Measurements from ENCODE around the gene MDM1.

Gene MDM1

DNA sequence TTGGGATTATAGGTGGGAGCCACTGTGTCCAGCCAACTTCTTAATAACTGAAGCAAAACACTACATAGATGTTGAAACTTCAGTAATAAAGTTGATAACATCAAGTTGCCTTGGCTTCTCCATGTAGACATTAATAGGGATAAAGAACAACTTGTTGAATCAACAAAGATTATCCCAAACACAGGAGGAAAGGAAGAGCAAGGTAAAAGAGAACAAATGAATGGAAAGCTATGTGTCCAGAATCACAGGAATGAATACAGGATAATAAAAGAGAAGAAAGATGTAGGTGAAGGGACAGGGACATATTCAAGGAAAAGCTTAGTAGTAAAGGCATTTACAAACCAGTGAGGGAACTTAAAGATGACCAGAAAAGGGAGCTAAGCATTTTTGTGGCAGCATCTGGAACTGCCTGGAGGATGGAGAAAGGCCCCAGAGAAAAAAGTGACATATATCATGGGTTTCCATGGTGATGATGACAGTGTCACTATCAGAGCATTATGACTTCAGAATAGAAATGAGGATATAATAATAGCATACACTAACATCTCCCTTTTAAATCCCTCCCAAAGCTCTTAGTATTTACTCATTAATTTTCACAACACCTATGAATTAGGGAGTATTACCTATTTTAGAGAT, 24.0 kb upstream of the MDM1 start:
- DNase-seq, result no peak

DNA sequence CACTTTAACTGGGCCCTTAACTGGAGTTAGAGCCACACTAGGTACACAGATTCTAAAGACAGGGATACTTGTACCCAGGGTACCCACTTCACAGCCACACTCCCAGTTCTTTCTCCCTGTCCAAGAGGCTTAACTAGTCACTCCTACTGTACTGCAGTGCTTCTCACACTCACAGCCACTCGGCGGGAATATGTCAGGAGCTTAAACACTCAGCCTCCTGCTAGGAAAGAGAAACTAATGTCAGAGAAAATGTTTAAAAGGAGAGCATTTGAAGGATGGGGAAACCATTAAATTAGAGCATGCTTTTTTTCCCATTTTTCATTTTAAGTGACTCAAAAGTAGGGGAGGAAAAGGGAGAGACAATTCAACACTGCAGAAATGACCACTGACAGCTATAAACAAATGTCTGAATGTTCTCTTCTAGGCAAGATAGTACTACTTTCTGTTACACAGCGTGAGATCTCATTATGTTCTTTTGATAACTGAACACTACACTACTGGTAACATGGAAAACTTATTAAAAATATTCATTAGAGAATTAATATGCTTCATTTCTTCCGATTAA, 22.9 kb upstream of the MDM1 start:
- no peak for DNase-seq

DNA sequence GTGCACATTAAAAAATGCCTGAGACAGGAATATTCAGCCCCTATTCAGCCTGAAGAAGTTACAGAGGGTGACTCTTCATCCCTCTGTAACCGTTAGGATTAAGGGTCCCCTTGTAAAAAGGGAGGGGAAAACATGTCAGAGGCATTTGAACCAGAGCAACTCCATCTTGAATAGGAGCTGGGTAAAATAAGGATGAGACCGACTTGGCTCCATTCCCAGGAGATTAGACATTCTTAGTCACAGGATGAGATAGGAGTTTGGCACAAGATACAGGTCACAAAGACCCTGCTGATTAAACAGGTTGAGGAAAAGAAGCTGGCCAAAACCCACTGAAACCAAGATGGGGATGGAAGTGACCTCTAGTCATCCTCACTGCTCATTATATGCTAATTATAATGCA, 19.9 kb upstream of the MDM1 start:
- no peak for DNase-seq

DNA sequence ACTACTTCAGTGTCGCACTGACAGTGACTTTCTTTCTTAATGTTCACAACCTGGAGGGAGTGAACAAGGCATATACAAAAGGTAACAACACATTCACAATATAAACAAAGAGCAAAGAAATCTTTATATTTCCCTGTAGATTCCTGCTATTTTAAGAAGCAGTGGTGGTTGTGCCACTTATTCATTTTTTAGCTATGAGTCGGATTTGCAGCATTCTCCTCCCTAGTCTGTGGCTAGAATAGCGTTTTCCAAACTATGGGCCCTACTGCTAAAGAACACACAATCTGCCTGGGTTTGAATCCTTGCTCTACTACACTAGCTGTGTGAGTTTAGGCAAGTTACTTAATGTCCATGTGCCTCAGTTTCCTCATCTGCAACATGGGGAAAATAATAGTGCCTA, 18.6 kb upstream of the MDM1 start:
- no peak for DNase-seq

DNA sequence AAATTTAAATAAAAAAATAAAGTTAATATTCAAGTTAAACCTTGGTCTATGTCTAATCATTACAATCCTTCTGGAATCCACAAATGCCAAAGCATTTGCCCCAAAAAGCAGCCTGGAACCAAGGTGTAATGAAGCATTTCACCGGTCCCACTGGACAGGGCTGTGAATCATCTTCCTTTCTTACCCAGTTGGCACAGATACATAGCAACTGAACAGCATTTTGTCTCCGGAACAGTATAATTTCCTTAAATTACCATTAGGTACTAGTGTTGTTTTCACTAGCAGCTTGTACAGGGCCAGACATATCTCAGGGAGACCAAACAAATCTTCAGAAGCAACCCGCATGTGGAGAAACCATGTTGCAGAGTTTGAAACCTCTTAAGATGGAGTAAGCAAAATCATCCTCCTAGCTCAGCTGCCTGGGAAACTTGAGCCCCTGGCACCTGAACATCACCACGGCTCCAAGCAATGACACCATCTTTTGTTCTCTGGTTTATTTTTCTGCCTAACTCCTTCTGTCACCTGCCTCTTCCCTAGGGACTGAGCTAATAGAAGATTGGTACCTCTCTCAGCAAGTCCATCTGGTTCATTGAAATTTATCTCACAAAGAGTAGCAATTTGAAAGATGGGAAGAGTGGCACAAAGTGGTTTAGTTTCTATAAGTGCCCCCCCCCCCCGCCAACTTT, 17.9 kb upstream of the MDM1 start:
- DNase-seq, result peak; percentile 63

DNA sequence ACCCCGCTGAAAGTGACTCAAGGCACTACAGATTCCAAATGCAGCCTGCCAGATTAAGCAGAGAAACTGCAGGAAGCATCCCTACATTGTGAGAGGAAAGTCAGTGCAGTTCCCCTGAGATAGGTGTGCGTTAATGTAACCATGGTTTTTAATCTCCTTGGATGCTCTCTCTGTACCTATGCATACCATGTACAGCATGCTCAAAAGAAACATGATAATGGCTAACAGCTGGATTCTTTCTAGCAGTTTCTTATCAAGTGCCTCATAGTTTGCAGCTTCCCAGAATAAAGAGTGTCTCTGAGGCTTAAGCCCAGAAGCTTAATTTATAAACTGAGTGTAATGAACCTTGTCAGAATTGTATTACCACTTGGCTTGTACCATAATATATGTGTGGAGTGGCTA, 17.1 kb upstream of the MDM1 start:
- DNase-seq, result peak; percentile 59

DNA sequence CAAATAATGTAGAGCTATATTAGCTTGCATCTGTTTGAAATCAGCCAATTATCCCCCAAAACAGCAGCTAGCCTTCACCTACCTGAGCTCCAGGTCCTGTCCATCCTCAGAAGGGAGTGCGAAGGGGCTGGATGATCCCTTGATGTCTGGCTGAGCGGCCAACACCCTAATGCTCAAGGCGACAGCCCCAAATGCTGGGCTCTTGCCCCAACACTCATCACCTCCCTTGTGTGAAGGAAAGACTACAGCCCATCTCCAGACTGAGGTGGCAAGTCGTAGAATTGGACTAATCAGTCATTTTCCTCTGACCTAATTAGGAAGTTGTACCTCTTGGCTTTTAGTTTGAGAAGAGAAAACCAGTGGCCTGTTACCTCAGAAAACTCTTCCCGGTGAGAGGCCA, 16.3 kb upstream of the MDM1 start:
- no peak for DNase-seq

DNA sequence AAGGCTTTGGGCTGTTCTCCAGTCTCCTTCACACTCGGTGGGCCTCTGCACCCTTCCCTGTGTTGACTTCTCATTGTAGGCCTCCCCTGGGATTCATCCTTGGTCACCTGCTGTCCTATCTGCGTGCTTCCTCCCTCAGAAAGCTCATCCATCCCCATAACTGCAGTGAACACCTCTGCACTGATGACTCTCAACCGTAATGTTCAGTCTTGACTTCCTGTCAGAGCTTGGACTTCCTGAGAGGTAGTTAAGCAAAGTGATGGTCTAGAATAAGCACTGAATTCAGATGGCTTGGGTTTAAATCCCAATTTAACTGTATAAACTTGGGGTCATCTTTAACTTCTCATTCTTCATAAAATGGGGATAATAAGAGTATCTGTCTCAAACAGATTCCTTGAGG, 13.6 kb upstream of the MDM1 start:
- DNase-seq, result no peak

DNA sequence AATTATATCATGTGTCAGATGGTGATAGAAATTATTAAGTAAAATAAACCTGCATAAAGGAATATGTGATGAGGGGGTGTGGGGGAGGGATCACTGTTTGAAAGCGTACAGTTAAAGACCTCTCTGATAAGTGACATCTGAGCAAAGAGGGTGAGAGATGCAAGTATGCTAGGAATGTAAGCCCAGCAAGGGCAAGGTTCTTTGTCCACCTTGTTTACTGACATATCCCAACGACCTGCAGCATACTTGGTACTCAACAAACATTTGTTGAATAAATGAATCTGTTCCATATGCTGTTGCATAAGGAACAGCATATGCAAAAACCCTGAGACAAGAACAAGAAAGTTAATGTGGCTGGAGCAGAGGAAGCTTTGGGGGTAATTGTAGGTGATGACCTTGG, 12.0 kb upstream of the MDM1 start:
- DNase-seq, result no peak

DNA sequence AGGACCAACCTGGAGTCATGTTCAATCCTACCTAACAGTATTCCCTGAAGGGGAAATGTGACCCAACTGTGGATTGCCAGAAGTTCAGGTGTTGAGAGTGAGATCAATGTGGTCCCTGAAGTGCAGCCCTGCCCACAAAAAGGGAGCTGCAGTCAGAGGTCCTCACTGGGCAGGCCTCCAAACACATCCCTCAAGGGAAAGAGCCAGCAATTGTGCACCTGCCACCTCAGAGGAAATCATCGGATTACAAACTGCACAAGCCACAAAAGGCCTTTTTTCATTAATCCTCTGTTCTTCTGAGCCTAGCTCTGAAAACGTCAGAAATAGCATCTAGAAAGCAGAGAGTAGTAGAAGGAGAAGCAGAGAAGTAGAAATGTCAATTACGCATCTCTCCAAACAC, 10.8 kb upstream of the MDM1 start:
- DNase-seq, result no peak

DNA sequence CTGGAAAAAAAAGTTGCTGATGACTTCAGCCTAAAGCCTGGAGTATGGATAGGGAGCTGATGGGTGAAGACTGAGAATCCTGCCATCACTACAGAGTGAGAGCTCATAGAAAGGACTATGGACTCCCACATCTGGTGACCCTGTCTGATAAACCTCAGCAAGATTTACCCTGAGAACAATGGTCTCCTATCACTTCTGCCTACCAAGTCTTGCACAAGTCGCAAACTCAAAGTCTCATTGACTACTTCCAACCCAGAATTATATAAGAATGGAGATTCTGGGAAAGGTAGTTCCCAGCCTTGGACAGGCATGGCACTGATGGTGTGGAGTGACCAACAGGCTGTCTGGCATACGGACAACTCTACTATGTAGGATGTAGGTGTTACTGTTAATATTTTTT, 9.7 kb upstream of the MDM1 start:
- DNase-seq, result no peak

DNA sequence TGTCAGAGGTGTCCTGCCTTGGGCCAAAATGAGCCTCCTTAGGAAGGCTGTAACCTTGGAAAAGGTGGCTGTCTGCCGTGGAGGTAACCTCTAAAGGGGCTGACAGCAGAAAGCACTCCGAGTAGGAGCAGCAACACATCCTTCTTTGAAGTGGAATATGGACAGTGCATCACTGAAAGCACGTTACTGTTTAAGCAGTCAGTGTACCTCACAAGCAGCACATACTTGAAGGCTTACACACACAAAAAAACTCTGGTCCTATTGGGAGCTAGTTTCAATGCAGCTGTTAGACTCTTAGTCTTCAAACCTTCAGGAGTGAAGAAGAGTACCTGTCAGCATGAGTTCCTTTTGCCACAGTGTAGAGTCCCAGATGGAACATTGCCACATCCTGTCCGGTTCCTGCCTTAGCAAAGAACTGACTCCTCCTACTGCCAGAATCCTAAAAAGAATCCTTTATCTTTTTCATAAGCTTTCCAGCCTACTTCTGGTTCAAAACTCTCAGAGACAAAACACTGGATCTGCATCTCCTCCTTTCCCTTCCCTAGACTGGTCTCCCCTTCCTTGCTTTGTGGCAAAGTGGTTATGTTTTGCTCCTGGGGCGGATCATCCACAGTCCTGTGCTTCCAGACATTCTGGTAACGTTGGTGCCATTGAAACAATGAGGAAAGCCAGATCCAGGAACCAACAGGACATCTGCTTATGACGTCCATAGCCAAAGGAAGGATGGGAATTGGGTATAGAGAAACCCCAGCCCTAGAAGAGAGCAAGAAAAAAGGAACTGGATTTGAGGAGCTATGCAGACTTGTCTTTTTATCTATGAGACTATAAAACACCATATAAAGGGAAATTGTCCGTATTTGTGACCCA, 8.5 kb upstream of the MDM1 start:
- no peak for DNase-seq

DNA sequence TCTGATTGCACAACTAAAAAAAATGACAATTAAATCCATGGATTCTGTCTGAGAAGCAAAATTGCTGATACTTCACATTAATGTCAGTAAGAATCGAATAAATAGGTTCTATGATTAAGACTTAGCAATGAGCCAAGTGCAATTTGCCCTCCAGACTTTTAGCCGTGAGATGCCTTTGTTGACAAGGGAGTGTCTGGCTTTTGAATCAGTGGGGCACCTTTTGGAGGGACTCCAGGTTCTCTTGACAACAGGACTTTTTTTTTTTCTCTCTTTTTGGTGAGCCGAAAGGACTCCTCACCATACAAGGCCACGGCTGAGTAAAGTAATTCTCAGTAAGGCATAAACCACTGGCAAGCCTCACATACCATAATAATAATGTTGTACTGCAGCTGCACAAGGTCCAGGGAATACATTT, 4.7 kb upstream of the MDM1 start:
- no peak for DNase-seq

DNA sequence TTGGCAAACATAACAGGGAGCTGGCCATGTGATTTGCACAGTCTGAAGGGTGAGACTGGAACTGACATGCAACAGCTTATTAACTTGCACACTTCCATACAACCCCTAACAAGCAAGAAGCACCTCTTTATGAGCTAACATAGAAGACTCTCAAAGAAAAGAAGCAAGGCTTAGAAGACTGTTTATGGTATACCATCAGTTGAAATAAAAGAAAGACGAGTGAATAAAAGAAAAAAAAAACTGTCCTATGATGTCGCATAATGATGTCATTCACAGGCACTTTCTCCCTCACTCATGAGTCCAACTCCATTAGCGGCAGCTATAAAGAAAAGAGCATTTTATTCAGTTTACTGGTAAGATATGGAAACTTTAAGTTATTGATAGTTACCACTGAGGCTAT, 3.3 kb upstream of the MDM1 start:
- DNase-seq, result no peak

DNA sequence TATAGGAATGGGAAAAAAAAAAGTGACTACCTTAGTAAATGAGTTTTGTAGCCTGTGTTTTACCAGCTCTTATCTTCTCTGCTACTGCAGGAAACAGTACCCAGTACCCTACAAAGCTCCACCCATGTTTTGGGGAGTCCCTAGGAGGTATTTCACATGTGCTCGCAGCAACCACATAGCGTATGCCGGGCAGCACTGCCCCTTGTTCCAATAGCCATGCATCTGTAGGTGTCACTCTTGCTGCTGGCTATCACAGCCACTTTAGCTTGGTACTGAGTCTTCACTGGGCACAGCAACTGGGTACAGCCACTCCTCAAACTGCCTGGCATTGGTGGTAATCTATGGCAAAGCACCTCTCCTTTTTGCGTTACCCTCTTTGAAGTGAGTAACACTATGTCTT, 2.0 kb upstream of the MDM1 start:
- no peak for DNase-seq

DNA sequence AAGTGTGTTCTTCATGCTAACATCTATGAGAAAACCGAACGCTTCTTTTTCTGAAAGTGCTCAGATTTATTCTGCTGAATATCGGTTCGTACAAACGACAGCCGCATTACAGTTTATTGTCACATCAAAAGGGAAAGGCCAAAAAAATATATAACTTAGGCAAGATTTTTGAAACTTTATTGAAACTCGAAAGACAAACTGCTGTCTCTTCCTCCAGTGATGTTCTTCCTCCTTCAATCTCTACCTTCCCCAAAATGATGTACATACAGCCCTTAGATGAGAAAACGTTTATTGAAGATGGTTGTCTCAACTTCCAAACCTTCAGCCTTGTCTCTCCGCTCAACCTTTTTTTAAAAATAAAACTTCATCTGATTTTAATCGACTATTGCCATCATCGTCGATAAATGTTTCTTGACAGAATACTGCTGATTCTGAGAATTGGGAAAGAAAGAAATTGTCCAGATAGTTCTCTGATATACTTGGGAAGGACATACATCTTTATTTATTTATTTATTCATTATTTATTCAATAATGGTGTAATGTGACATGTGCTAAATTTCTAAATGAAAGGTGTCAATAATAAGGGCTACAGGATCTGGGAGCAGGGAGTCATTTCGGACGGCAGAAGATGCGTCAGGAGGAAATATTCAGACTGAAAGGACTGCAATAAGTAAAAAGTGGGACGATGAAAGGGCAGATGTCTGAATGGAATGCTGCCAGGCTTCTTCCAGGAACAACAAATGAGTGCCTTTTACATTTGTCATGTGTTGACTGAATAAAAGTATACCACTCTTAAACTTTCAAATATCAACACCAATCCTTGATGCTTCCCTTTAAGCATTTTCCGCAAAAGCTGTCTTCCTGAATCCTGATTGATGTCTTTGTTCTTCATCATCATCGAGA, 817 bp upstream of the MDM1 start:
- no peak for DNase-seq

DNA sequence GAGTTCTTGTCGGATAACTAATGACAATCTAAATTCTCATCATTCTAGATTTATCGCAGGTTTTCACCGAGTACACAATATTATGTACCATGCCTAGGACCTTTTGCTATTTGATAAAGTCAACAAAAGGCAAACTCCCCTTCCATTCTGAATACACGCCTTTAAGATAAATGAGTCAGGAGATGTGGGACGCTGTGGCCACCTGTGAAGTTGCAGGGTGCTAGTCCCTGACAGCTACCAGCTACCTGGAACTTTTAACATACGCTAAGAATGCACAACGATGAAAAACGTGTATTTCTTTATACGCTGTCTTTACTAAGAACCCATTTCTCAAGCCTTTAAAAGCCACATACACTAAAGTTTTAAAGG, 678 bp downstream of the MDM1 start:
- no peak for DNase-seq

DNA sequence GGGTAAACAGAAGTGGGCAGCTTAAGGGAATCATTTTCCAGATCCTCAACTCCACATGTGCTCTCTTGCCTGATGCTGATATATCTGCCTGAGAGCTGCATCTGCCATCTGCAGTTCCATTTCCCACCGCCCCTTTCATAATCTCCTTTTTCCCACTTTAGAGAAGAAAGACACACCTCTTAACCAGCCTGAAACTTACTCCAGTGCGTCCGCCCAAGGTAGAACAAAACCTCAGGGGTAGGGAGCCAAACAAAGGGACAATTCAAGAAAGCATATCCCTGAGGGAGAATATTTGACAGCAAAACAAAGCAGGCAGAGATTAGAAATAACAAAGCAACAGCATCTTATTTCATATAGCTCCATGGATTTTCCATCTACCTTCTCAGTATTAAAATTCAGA, 4.3 kb downstream of the MDM1 start:
- DNase-seq, result no peak

DNA sequence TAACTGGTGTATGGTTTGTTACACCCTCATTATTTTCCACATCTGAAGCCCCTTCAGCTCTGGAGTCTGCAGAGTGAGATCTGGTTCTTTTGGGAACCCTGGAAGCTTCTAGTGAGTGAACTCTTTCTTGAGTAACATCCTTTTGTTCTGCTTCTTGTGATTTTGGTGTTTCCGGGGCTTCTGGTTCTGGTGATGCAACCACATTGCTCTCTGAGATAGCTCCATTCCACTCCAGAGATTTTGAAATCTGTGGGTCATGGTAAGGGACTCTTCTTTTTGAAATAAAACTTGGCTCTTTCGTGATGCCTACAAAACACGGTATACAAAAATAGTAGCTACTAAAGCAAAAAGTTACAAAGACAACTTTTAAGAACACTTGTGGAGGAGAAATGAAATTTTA, 5.4 kb downstream of the MDM1 start:
- no peak for DNase-seq

DNA sequence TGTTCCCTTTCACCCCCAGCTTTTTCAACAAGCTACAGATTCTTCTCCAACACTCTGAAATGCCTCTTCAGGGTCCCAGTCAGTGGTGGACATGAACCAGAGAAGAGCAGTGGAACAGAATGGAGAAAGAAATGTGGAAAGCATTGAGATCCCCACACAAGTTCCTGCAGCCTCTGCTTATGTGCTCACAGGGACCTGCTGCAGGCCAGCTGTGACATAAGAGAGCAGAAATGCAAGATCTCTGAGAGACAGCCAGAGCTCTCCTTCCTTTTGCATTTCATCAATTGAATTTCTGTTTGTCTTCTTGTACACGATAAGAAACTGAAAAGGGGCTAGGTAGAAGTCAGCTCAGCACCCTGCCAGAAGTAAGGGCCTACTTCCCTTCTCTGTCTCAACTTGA, 6.2 kb downstream of the MDM1 start:
- DNase-seq, result no peak

DNA sequence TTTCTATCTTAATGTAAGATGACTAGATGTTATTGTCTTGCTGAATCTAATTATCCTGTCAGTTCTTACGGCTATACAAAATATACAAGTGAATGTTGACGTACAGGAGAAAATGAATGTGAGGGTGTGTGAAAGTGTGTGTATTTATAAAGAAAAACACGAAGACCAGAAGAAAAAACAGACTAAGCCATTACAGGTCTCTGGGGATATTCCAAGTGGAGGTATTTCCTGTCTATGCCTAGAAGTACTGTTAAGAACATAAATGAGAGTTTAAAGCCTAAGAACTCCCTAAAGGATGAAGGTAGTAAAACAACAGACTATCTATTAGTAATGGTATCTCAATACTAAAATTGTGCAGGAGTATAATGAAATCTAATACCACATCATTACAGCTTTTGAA, 7.6 kb downstream of the MDM1 start:
- DNase-seq, result no peak

DNA sequence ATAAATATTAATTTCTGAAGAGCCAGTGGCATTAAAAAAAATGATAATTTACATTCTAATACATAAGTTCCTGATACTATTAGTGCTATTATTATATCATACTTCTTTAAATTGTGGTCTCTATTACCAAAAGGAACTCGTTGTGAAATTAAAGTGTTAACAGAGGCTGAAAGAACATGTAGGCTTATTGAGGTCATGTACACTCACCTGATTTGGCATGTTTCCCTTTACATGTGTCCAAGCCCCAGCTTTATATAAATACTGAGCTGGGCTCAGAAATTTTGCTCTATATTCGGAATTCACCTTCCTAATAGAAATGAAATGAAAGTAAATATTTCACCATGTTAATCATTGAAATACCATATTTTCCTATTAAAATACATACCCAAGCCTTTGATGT, 11.0 kb downstream of the MDM1 start:
- DNase-seq, result no peak
